ENCODE results near the gene HOXB4. TPM values are rescaled to one million over a fixed set of nuclear protein-coding genes. Genes with fewer than 3 reads are reported as not detected.

The HOXB4 gene
- total RNA-seq, 1 donor from 2014 or later: 6.9 TPM

GRCh38 chr17:48575673-48576478 is 2.3 kb downstream of the HOXB4 start:
- intact Hi-C loops (cut with micrococcal nuclease): no loop called here

GRCh38 chr17:48575066-48575582 is 3.0 kb downstream of the HOXB4 start:
- intact Hi-C loops (cut with micrococcal nuclease): no loop called here

- intact Hi-C loops (cut with micrococcal nuclease): no loop called here
Measured at GRCh38 chr17:48574505-48575065, 3.6 kb downstream of the HOXB4 start.

- intact Hi-C loops (cut with micrococcal nuclease): no loop called here
Measured at GRCh38 chr17:48571826-48572417, 6.2 kb downstream of the HOXB4 start.

GRCh38 chr17:48571024-48571818 is 6.9 kb downstream of the HOXB4 start:
- intact Hi-C loops (cut with micrococcal nuclease): no loop called here

- intact Hi-C loops (cut with micrococcal nuclease): no loop called here
Measured at GRCh38 chr17:48570325-48571023, 7.7 kb downstream of the HOXB4 start.

- intact Hi-C loops (cut with micrococcal nuclease): no loop called here
Measured at GRCh38 chr17:48569674-48570324, 8.4 kb downstream of the HOXB4 start.

GRCh38 chr17:48569240-48569582 is 8.9 kb downstream of the HOXB4 start:
- intact Hi-C loops (cut with micrococcal nuclease): no loop called here

- intact Hi-C loops (cut with micrococcal nuclease): no loop called here
Measured at GRCh38 chr17:48568499-48569239, 9.5 kb downstream of the HOXB4 start.

GRCh38 chr17:48567646-48568354 is 10.3 kb downstream of the HOXB4 start:
- intact Hi-C loops (cut with micrococcal nuclease): no loop called here

- intact Hi-C loops (cut with micrococcal nuclease): no loop called here
Measured at GRCh38 chr17:48567209-48567608, 10.9 kb downstream of the HOXB4 start.

GRCh38 chr17:48566717-48567116 is 11.4 kb downstream of the HOXB4 start:
- intact Hi-C loops (cut with micrococcal nuclease): no loop called here

- intact Hi-C loops (cut with micrococcal nuclease): no loop called here
Measured at GRCh38 chr17:48565925-48566710, 12.0 kb downstream of the HOXB4 start.

- intact Hi-C loops (cut with micrococcal nuclease): no loop called here
Measured at GRCh38 chr17:48565022-48565554, 13.1 kb downstream of the HOXB4 start.

- intact Hi-C loops (cut with micrococcal nuclease): no loop called here
Measured at GRCh38 chr17:48564188-48565021, 13.7 kb downstream of the HOXB4 start.

- intact Hi-C loops (cut with micrococcal nuclease): no loop called here
Measured at GRCh38 chr17:48563867-48564187, 14.3 kb downstream of the HOXB4 start.

- intact Hi-C loops (cut with micrococcal nuclease): no loop called here
Measured at GRCh38 chr17:48563385-48563838, 14.7 kb downstream of the HOXB4 start.
